ENCODE data around the gene SLC8B1.
A peak's percentile ranks its signal among the peaks of the same experiment; 100 is the strongest.

Gene SLC8B1

DNA sequence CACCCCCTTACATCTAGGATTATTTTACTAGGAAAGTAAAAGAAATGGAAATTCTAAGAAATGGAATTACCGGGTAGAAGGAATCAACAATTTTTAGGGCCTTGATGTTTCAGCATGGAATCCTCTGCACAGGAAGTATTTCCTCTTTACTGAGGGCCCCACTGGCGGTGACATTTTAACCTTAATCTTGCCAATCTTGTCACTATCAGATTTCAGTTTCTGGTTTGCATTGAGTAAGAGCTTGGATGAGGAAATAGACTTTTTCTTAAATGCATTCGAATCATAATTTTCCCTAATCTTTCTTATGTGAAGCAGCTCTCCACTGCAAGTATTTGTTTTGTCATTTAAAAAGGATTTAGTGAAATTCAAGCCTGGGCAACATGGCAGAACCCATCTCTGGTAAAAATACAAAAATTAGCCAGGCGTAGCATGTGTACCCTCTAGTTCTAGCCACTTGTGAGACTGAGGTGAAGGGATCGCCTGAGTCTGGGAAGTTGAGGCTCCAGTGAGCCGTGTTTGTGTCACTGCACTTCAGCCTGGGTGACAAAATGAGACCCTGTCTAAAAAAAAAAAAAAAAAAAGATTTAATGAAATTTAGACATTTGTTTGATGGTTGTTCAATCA lies 73.0 kb downstream of the SLC8B1 start:
- no peaks in the 10 kb centered on the region for H3K27me3 ChIP-seq (ENCODE audit: insufficient read depth, low read length)
- H3F3A ChIP-seq (ENCODE audit: insufficient read depth, low read length), result no peaks in the 10 kb centered on the region
- H3K4me3 ChIP-seq (ENCODE audit: low read depth, low read length, poor library complexity, severe bottlenecking), result no peak overlapping the region
- no peak overlapping the region for H3K4me2 ChIP-seq (ENCODE audit: low read length)
- H3K36me3 ChIP-seq (ENCODE audit: insufficient read depth, low read length), result peaks cover 78% of the 10 kb centered on the region
- TF ChIP-seq EZH2 (IDR thresholded peaks at IDR 0.05; ENCODE audit: borderline replicate concordance, low read length), result no peak
- TF ChIP-seq, protein P1, sequence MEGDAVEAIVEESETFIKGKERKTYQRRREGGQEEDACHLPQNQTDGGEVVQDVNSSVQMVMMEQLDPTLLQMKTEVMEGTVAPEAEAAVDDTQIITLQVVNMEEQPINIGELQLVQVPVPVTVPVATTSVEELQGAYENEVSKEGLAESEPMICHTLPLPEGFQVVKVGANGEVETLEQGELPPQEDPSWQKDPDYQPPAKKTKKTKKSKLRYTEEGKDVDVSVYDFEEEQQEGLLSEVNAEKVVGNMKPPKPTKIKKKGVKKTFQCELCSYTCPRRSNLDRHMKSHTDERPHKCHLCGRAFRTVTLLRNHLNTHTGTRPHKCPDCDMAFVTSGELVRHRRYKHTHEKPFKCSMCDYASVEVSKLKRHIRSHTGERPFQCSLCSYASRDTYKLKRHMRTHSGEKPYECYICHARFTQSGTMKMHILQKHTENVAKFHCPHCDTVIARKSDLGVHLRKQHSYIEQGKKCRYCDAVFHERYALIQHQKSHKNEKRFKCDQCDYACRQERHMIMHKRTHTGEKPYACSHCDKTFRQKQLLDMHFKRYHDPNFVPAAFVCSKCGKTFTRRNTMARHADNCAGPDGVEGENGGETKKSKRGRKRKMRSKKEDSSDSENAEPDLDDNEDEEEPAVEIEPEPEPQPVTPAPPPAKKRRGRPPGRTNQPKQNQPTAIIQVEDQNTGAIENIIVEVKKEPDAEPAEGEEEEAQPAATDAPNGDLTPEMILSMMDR (IDR thresholded peaks at IDR 0.05; ENCODE audit: low read length), result no peak
- H3K4me1 ChIP-seq (ENCODE audit: insufficient read depth, low read length, severe bottlenecking), result peaks cover 30% of the 10 kb centered on the region
- no peaks in the 10 kb centered on the region for H3K79me2 ChIP-seq (ENCODE audit: insufficient read depth, low read length)
- no peaks in the 10 kb centered on the region for H4K20me1 ChIP-seq (ENCODE audit: insufficient read depth, low read length)
- no peak overlapping the region for H3K9ac ChIP-seq (ENCODE audit: low read length)
- H3K9me2 ChIP-seq (ENCODE audit: low read depth, low read length), result no peaks in the 10 kb centered on the region
- no peaks in the 10 kb centered on the region for H3K9me3 ChIP-seq (ENCODE audit: low read length)
- H3K27ac ChIP-seq (ENCODE audit: low read depth, low read length, poor library complexity, severe bottlenecking), result peak overlapping the region; percentile 11
- H2AFZ ChIP-seq (ENCODE audit: low read length), result no peak overlapping the region

DNA sequence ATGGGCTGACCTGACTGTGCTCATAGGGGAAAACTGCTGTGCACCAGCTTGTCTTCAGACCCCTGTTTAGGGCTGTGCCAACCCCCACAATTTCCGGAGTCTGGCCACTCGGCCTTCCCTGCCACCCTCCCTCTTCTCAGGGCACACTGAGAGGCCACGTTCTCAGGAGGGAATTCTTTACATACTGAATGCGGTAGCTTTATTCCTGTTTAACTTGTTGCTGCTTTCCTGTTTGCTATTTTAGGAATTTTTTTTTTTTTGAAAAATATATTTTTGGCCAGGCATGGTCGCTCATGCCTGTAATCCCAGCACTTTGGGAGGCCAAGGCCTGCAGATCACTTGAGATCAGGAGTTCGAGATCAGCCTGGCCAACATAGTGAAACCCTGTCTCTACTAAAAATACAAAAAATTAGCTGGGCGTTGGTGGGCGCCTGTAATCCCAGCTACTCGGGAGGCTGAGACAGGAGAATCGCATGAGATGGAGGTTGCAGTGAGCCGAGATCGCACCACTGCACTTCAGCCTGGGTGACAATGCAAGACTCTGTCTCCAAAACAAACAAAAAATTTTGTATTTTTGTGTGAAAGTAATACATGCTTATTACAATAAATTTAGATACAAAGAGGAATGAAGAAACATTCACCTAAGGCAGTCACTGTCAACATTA lies 74.1 kb downstream of the SLC8B1 start:
- Histone ChIP-seq H4K20me1 (ENCODE audit: insufficient read depth, low read length) (no peaks in the 10 kb centered on the region), H3K27ac (ENCODE audit: low read depth, low read length, poor library complexity, severe bottlenecking) (peak overlapping the region; percentile 68), H3K79me2 (ENCODE audit: insufficient read depth, low read length) (no peaks in the 10 kb centered on the region), H3K4me1 (ENCODE audit: insufficient read depth, low read length, severe bottlenecking) (peaks cover 30% of the 10 kb centered on the region), H3K9me3 (ENCODE audit: low read length) (no peaks in the 10 kb centered on the region), H3K9ac (ENCODE audit: low read length) (no peak overlapping the region; the same call in 1 of the 2 replicates), H2AFZ (ENCODE audit: low read length) (no peak overlapping the region), H3K9me2 (ENCODE audit: low read depth, low read length) (no peaks in the 10 kb centered on the region), H3K27me3 (ENCODE audit: insufficient read depth, low read length) (no peaks in the 10 kb centered on the region), H3F3A (ENCODE audit: insufficient read depth, low read length) (no peaks in the 10 kb centered on the region), H3K36me3 (ENCODE audit: insufficient read depth, low read length) (peaks cover 77% of the 10 kb centered on the region), H3K4me2 (ENCODE audit: low read length) (peak overlapping the region; percentile 0; the same call in 1 of the 2 replicates), H3K4me3 (ENCODE audit: low read depth, low read length, poor library complexity, severe bottlenecking) (no peak overlapping the region)
- no peak for TF ChIP-seq EZH2 (IDR thresholded peaks at IDR 0.05; ENCODE audit: borderline replicate concordance, low read length)
- TF ChIP-seq, protein P1 (IDR thresholded peaks at IDR 0.05; ENCODE audit: low read length), result no peak

DNA sequence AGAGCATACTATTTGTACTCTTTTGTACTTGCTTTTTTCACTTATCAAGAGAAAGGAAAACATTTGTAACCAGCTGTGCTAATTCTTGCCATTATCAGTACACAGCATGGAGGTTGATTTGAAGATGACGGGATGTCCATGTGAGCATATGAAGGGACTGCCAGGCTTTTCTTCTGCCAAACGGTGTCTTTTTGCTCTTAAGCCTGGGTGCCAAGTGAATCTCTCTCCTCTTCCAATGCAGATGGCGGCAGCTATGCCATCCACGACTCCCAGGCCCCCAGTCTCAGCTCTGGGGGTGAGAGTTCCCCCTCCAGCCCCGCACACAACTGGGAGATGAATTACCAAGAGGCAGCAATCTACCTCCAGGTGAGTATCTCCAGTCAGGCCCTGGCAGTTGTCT lies 74.8 kb downstream of the SLC8B1 start:
- TF ChIP-seq EZH2 (IDR thresholded peaks at IDR 0.05; ENCODE audit: borderline replicate concordance, low read length), result no peak
- TF ChIP-seq, protein P1 (IDR thresholded peaks at IDR 0.05; ENCODE audit: low read length), result no peak
- Histone ChIP-seq H3K27me3 (ENCODE audit: insufficient read depth, low read length) (no peaks in the 10 kb centered on the region), H3F3A (ENCODE audit: insufficient read depth, low read length) (no peaks in the 10 kb centered on the region), H3K4me1 (ENCODE audit: insufficient read depth, low read length, severe bottlenecking) (peaks cover 30% of the 10 kb centered on the region), H4K20me1 (ENCODE audit: insufficient read depth, low read length) (no peaks in the 10 kb centered on the region), H3K27ac (ENCODE audit: low read depth, low read length, poor library complexity, severe bottlenecking) (peak overlapping the region; percentile 68), H2AFZ (ENCODE audit: low read length) (no peak overlapping the region), H3K4me2 (ENCODE audit: low read length) (peak overlapping the region; percentile 0; the same call in 1 of the 2 replicates), H3K9me3 (ENCODE audit: low read length) (no peaks in the 10 kb centered on the region), H3K36me3 (ENCODE audit: insufficient read depth, low read length) (peaks cover 73% of the 10 kb centered on the region), H3K9me2 (ENCODE audit: low read depth, low read length) (no peaks in the 10 kb centered on the region), H3K4me3 (ENCODE audit: low read depth, low read length, poor library complexity, severe bottlenecking) (no peak overlapping the region), H3K9ac (ENCODE audit: low read length) (no peak overlapping the region; the same call in 1 of the 2 replicates), H3K79me2 (ENCODE audit: insufficient read depth, low read length) (no peaks in the 10 kb centered on the region)
